ENCODE measurements around the gene LCP1.

DNA sequence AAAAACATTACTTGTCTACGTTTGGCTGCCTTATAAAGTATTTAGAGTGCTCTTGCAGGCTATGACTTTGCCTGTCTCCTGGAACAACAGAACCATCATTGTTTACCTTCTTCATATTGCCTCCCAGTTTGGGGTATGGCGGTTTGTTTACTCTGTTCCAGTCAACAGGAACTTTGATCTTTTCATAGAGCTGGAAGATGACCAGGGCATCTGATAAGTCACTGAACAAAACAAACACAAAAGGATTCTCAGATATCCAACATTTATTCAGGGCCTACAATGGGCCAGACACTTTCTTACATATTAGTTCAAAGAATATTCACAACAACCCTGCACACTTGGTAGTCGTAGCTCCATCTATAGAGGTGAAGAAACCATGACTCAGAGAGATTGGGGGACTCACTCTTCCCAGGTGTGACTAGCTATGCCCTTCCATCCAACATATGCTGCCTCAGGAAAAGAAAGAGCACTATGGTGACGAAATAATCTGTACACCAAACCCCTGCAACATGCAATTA lies 38.7 kb downstream of the LCP1 start:
- TF ChIP-seq, protein P1, sequence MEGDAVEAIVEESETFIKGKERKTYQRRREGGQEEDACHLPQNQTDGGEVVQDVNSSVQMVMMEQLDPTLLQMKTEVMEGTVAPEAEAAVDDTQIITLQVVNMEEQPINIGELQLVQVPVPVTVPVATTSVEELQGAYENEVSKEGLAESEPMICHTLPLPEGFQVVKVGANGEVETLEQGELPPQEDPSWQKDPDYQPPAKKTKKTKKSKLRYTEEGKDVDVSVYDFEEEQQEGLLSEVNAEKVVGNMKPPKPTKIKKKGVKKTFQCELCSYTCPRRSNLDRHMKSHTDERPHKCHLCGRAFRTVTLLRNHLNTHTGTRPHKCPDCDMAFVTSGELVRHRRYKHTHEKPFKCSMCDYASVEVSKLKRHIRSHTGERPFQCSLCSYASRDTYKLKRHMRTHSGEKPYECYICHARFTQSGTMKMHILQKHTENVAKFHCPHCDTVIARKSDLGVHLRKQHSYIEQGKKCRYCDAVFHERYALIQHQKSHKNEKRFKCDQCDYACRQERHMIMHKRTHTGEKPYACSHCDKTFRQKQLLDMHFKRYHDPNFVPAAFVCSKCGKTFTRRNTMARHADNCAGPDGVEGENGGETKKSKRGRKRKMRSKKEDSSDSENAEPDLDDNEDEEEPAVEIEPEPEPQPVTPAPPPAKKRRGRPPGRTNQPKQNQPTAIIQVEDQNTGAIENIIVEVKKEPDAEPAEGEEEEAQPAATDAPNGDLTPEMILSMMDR (IDR thresholded peaks at IDR 0.05; ENCODE audit: insufficient read depth, low read depth, low read length): no peak
- no peak for TF ChIP-seq EZH2 (IDR thresholded peaks at IDR 0.05; ENCODE audit: insufficient read depth, low read length)
